Measurements from ENCODE around the gene DUSP8. TPM values are rescaled to one million over a fixed set of nuclear protein-coding genes. Genes with fewer than 3 reads are reported as not detected.

DUSP8 gene
- total RNA-seq, 1 donor from 2014 or later: 15.3 TPM

- Histone ChIP-seq H3K27me3 (ENCODE audit: low read depth) (no peaks in the 10 kb centered on the region), H3K27ac (replicated peaks) (no peak overlapping the region), H3K9me3 (replicated peaks) (no peaks in the 10 kb centered on the region), H3K4me3 (no peak overlapping the region), H3K4me1 (peaks cover 74% of the 10 kb centered on the region), H3K36me3 (no peaks in the 10 kb centered on the region)
- peak; percentile 9 for DNase-seq
- TF ChIP-seq CTCF (IDR thresholded peaks at IDR 0.05; ENCODE audit: borderline replicate concordance): no peak
- intact Hi-C loops (cut with micrococcal nuclease): no loop called here
Measured at GRCh38 chr11:1508491-1508891, 63.6 kb downstream of the DUSP8 start.

GRCh38 chr11:1507381-1508140 is 64.5 kb downstream of the DUSP8 start:
- H3K27me3 ChIP-seq (ENCODE audit: low read depth): no peaks in the 10 kb centered on the region
- no peaks in the 10 kb centered on the region for H3K36me3 ChIP-seq
- intact Hi-C loops (cut with micrococcal nuclease): no loop called here
- TF ChIP-seq CTCF (IDR thresholded peaks at IDR 0.05; ENCODE audit: borderline replicate concordance): no peak
- H3K4me1 ChIP-seq: peaks cover 77% of the 10 kb centered on the region
- peak; percentile 58 for DNase-seq
- H3K27ac ChIP-seq (replicated peaks): no peak overlapping the region
- no peak overlapping the region for H3K4me3 ChIP-seq
- no peaks in the 10 kb centered on the region for H3K9me3 ChIP-seq (replicated peaks)

- intact Hi-C loops (cut with micrococcal nuclease): no loop called here
- no peak overlapping the region for H3K4me3 ChIP-seq
- H3K27me3 ChIP-seq (ENCODE audit: low read depth): no peaks in the 10 kb centered on the region
- no peaks in the 10 kb centered on the region for H3K9me3 ChIP-seq (replicated peaks)
- DNase-seq: peak; percentile 10
- peaks cover 83% of the 10 kb centered on the region for H3K4me1 ChIP-seq
- H3K27ac ChIP-seq (replicated peaks): no peak overlapping the region
- H3K36me3 ChIP-seq: no peaks in the 10 kb centered on the region
- TF ChIP-seq CTCF (IDR thresholded peaks at IDR 0.05; ENCODE audit: borderline replicate concordance): no peak
Measured at GRCh38 chr11:1506981-1507380, 65.1 kb downstream of the DUSP8 start.

- Histone ChIP-seq H3K27ac (replicated peaks) (no peak overlapping the region), H3K4me3 (no peak overlapping the region), H3K27me3 (ENCODE audit: low read depth) (no peaks in the 10 kb centered on the region), H3K9me3 (replicated peaks) (no peaks in the 10 kb centered on the region), H3K36me3 (no peaks in the 10 kb centered on the region), H3K4me1 (peaks cover 94% of the 10 kb centered on the region)
- intact Hi-C loops (cut with micrococcal nuclease): no loop called here
- DNase-seq: peak; percentile 9
- no peak for TF ChIP-seq CTCF (IDR thresholded peaks at IDR 0.05; ENCODE audit: borderline replicate concordance)
Measured at GRCh38 chr11:1505480-1505879, 66.6 kb downstream of the DUSP8 start.

GRCh38 chr11:1504581-1505290 is 67.3 kb downstream of the DUSP8 start:
- no peak for TF ChIP-seq CTCF (IDR thresholded peaks at IDR 0.05; ENCODE audit: borderline replicate concordance)
- Histone ChIP-seq H3K4me1 (peaks cover 94% of the 10 kb centered on the region), H3K27me3 (ENCODE audit: low read depth) (no peaks in the 10 kb centered on the region), H3K9me3 (replicated peaks) (no peaks in the 10 kb centered on the region), H3K27ac (replicated peaks) (no peak overlapping the region), H3K36me3 (no peaks in the 10 kb centered on the region), H3K4me3 (no peak overlapping the region)
- peak; percentile 11 for DNase-seq
- intact Hi-C loops (cut with micrococcal nuclease): no loop called here

Data from left ventricle myocardium inferior (tissue), 1 donor.